GM12891 (cell line): ENCODE measurements around the gene ATXN10.

ENCODE experiments used
- POLR2A ChIP-seq: IDR thresholded peaks from 2 replicates; pipeline ENCODE4 v1.6.1; 2011; ENCODE audit warnings: low read depth, low read length, control low read depth
- POLR2AphosphoS5 ChIP-seq: IDR thresholded peaks from 2 replicates; pipeline ENCODE4 v1.6.1; 2011; ENCODE audit warnings: low read depth, low read length, control low read depth

- TF ChIP-seq POLR2A: no peak
- no peak for TF ChIP-seq POLR2AphosphoS5
Measured at GRCh38 chr22:45667486-45667885, 4.1 kb upstream of the ATXN10 start.
